DMS53 treated with DMSO at 0.1 percent for 48 hours (cell line): ENCODE measurements around the gene ATXN7.

Source experiments
- DNase-seq: peaks from one replicate; lab custom pipeline; 2025; ENCODE audit not compliant: unreplicated experiment; lab: John Stamatoyannopoulos, UW

ATXN7 gene

DNA sequence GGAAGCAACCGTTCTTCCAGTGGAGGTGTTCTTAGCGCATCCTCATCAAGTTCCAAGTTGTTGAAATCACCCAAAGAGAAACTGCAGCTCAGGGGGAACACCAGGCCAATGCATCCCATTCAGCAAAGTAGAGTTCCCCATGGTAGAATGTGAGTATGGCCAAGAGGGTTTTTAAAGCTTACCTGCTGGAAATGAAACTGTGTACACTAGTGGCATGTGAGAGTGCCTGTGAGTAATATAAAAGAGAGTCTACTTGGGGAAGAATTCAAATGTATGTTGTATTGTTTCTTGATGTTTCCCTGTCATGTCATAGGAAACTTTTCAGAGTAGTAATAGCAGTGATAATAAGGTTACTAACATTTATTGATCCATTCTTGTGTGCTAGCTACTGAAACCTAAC, 116.4 kb downstream of the ATXN7 start:
- DNase-seq: no peak

- no peak for DNase-seq
Observed at GRCh38 chr3:63980830-63981498, 117.3 kb downstream of the ATXN7 start.

GRCh38 chr3:63981980-63982379, 118.3 kb downstream of the ATXN7 start:
- no peak for DNase-seq

DNA sequence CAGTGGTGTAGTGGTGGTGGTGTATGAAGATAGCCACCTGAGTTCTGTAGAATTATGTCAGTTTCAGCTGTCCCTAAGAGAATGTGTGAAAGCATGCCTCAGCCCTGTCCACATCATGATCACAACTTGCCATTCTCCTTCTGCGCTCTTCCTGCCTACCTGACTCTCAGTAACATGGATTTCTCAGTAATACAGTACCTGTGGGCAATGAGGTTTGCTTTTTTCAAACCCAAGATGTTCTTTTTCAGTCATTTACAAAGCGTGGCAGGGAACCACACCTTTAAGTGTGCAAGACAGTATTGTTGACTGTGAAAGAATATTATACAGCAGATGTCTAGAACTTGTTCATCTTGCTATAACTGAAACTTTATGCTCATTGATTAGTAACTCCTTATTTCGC, 120.7 kb downstream of the ATXN7 start:
- no peak for DNase-seq

GRCh38 chr3:63986146-63986545, 122.5 kb downstream of the ATXN7 start:
- DNase-seq: no peak

GRCh38 chr3:63986831-63987230, 123.2 kb downstream of the ATXN7 start:
- DNase-seq: no peak

DNA sequence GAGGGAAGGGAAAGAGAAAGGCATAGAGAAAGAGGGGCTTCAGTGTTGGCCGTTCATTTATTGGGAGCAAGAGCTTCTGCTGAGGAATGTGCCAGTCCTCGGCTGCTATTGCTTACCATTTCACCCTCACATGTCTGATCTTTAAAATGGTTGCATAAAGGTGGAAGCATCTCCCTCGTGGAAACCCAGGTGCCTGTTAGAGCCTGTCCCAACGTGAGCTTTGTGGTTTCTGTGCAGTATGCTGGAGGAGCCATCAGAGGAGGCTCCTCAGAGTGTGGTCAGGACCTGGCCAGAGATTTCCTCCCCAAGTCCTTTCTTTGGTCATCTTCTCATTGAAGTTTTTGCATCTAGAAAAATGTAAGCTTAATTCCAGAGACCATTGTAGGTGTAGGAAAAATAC, 125.3 kb downstream of the ATXN7 start:
- no peak for DNase-seq

DNA sequence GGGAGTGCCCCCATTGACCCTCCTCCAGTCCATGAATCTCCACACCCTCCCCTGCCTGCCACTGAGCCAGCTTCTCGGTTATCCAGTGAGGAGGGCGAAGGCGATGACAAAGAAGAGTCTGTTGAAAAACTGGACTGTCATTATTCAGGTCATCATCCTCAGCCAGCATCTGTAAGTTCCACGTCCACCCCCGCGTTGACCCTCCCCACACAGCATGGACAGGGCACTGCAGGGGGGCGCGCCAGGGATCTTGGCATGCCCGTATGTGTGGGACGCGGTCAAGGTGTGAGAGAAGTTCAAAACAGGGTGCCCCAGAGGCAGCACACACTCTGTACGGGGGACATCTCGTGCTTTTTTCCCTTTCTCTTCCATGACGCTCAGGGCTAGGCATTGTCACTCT, 126.5 kb downstream of the ATXN7 start:
- DNase-seq: no peak

GRCh38 chr3:63990733-63991132, 127.1 kb downstream of the ATXN7 start:
- no peak for DNase-seq

DNA sequence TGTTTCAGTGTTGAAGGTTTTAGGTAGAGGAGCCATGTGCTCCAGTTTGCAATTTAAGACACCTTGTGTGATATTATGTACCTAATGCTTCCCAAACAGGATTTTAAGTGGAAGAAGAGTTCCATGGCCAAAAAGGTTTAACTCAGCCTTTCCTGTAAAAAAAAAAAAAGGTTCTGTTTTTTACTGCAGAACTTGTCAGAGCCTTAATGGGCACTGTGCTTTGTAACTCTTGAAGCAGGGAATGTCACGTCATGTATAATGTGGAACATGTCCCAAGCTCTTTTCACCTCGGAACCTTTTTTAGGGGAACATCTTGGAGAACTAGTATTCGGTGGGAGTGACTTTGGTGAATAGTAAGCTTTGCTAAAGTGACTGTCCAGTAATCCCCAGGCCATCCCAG, 128.0 kb downstream of the ATXN7 start:
- DNase-seq: no peak

DNA sequence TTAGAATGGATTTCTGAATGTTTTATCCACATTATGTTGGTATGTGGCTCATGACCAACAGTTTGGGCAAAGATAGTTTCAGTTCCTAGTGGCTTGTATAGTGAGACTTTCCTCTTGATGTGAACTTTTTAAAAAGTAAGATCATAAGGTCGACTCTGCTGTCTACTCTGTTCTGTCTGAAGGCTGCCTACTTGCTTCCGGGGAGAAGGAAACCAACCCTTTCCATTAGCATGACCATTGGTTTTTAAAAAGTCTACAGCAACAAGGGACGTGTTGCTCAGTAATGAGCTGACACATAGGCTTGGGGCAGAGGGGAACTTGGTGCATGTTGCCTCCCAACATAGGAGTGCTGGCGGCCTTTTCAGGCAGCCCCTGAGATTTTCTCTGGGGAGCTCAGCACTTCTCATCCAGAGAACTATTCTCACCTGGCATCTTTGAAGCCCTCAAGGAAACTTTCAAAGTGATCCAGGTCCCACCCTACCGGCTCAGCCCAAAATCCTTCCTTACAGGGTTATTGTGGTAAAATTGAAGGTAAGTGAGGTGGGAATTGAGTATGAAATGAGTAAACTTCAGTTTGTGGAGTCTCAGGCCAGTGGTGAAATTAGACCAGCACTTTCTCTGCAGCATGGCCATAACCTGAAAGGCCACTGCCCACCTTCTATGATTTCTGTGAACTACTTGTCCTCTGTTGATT, 129.0 kb downstream of the ATXN7 start:
- DNase-seq: no peak

- peak; percentile 2 for DNase-seq
Observed at GRCh38 chr3:63993653-63994079, 130.0 kb downstream of the ATXN7 start.

DNA sequence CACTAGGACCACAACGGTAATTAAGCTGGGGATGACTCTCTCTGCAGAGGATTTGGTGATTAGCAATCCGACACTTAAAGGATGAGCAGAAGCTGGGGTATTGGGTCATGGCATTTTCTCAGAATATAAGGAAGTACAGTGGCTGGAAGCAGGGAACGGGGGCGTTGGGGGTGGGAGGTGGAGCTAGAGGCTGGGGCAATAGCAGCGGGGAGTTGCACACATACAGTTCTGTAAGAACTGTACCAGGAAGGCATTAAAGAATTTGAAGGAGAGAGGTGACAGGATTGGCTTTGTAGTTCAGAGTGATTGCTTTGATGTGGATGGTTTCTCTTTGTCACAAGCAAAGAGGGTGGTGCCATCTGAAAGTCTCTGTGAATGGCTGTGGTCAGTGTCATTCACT, 131.4 kb downstream of the ATXN7 start:
- DNase-seq: no peak

- no peak for DNase-seq
Observed at GRCh38 chr3:63998852-63999754, 135.4 kb downstream of the ATXN7 start.

- no peak for DNase-seq
Observed at GRCh38 chr3:64000453-64001055, 136.9 kb downstream of the ATXN7 start.

GRCh38 chr3:64002233-64002632, 138.6 kb downstream of the ATXN7 start:
- no peak for DNase-seq

DNA sequence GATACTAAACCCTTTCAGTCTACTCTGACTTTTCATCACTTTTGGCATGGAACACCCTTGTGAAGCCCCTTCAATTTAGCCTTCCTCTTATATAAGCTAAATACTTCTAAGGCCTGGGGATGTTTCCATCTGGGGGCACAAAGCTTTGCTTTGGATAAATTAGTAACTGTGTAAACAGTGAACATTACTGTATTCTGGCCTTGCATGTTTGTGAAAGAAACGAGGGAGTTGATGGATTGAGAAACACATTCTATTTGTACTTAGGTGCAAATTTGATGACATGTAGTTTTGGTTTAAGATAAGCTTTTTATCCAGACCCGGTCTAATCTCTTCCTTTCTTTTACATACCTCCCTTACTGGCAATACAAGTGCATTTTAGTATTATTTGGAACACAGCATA, 139.9 kb downstream of the ATXN7 start:
- DNase-seq: no peak

GRCh38 chr3:64008017-64008416, 144.3 kb downstream of the ATXN7 start:
- DNase-seq: no peak

- DNase-seq: no peak
Observed at GRCh38 chr3:64008487-64009351, 145.1 kb downstream of the ATXN7 start.

DNA sequence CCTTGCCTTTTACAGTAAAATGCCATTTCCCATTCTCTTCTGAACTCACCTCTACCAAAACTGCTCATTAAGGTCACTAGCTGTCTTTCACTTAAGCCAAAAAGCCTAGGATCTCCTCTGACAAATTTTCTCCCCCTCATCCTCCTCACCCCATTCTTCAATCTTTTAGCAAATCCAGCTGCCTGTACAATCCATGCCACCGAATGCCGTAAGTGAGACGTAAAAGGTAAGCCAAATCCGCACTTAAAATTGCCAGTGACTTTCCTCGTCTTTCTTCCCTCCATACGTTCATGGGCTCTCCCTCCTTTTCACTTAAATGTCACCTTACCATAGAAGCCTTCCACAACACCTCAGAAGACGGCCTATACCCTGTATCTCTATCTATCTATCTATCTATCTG, 145.9 kb downstream of the ATXN7 start:
- no peak for DNase-seq
